Astrocyte of the cerebellum (primary cell): ENCODE measurements around the gene CALML6.

Source experiments
- DNase-seq: peaks from one replicate; pipeline ENCODE4 v3.0.0-alpha.2; 2011; ENCODE audit warnings: low read depth
- H3K4me3 ChIP-seq: 2 replicates; pipeline ENCODE4 v1.5.1; 2011; ENCODE audit warnings: mild to moderate bottlenecking, low read depth, low read length, moderate library complexity
- CTCF ChIP-seq: IDR thresholded peaks from 2 replicates; pipeline ENCODE4 v1.5.1; 2012; ENCODE audit warnings: low read length, low read depth, moderate library complexity, mild to moderate bottlenecking; ENCODE audit errors: missing control alignments
- in situ Hi-C: cut with HindIII; loops from 2 replicates; pipeline ENCODE4 v1.10.0; 2017; ENCODE audit warnings: low sequenced_read_pairs

Gene CALML6

GRCh38 chr1:1895456-1896336, 19.4 kb upstream of the CALML6 start:
- in situ Hi-C loops = no loop called here
- no peak overlapping the region for H3K4me3 ChIP-seq
- no peak for TF ChIP-seq CTCF
- DNase-seq = no peak

- H3K4me3 ChIP-seq = no peak overlapping the region
- no peak for TF ChIP-seq CTCF
- in situ Hi-C loops = no loop called here
- DNase-seq = no peak
Observed at GRCh38 chr1:1898246-1898933, 16.7 kb upstream of the CALML6 start.

GRCh38 chr1:1899266-1899966, 15.6 kb upstream of the CALML6 start:
- TF ChIP-seq CTCF = no peak
- no peak for DNase-seq
- no peak overlapping the region for H3K4me3 ChIP-seq
- in situ Hi-C loops = no loop called here

- in situ Hi-C loops = no loop called here
- no peak for TF ChIP-seq CTCF
- H3K4me3 ChIP-seq = no peak overlapping the region
- no peak for DNase-seq
Observed at GRCh38 chr1:1899967-1900327, 15.1 kb upstream of the CALML6 start.

GRCh38 chr1:1900883-1901640, 14.0 kb upstream of the CALML6 start:
- no peak for TF ChIP-seq CTCF
- in situ Hi-C loops = no loop called here
- DNase-seq = no peak
- no peak overlapping the region for H3K4me3 ChIP-seq
